Esophagus muscularis mucosa (tissue), 4 donors: ENCODE measurements around the gene PHF21A. TPM values are rescaled to one million over a fixed set of nuclear protein-coding genes. Genes with fewer than 3 reads are reported as not detected.

Experiments
- DNase-seq: peaks from one replicate; pipeline ENCODE4 v3.0.0-alpha.2; 2017; ENCODE audit errors: extremely low spot score
- H3K27ac ChIP-seq, 4 donors: fragments of 200-600 bp; sonication (generic); replicated peaks in 1 of 4; 1 replicate in 3 of 4; 2 replicates in 1 of 4; pipeline ENCODE4 v1.5.1; 2016 to 2019; ENCODE audit warnings: mild to moderate bottlenecking in 1 of 4
- H3K27me3 ChIP-seq, 4 donors: fragments of 200-600 bp; sonication (generic); one replicate each; pipeline versions ENCODE4 v1.5.1 to v1.6.0; 2016 to 2019
- H3K36me3 ChIP-seq, 4 donors: fragments of 200-600 bp; sonication (generic); one replicate each; pipeline ENCODE4 v1.5.1; 2016 to 2019
- H3K4me1 ChIP-seq, 4 donors: fragments of 200-600 bp; sonication (generic); one replicate each; pipeline ENCODE4 v1.5.1; 2016 to 2019
- H3K4me3 ChIP-seq, 4 donors: fragments of 200-600 bp; sonication (generic); 1 replicate in 2 of 4; 2 replicates in 2 of 4; pipeline ENCODE4 v1.5.1; 2016 to 2019; ENCODE audit warnings: mild to moderate bottlenecking in 4 of 4, moderate library complexity in 1 of 4
- H3K9me3 ChIP-seq, 4 donors: fragments of 200-600 bp; sonication (generic); 1 replicate in 3 of 4; 2 replicates in 1 of 4; pipeline ENCODE4 v1.5.1; 2016 to 2019
- CTCF ChIP-seq, 3 experiments: fragments of 200-600 bp in 2 of 3; fragments of 450-650 bp in 1 of 3; sonication (generic) in 2 of 3; IDR thresholded peaks; one replicate each; pipeline ENCODE4 v1.5.1; 2017 to 2019; ENCODE audit warnings: antibody characterized with exemption in 3 of 3, mild to moderate bottlenecking in 2 of 3, moderate library complexity in 1 of 3
- EP300 ChIP-seq: sonication (generic); formaldehyde crosslinking; IDR thresholded peaks from one replicate; pipeline ENCODE4 v1.6.1; 2017; ENCODE audit warnings: antibody characterized with exemption
- POLR2A ChIP-seq: fragments of 450-650 bp; IDR thresholded peaks from one replicate; pipeline ENCODE4 v1.6.1; 2017; ENCODE audit warnings: antibody characterized with exemption, moderate library complexity, mild to moderate bottlenecking, low read depth
- POLR2AphosphoS5 ChIP-seq, 2 donors: sonication (generic); formaldehyde crosslinking; IDR thresholded peaks; one replicate each; pipeline ENCODE4 v1.6.1; 2017; ENCODE audit warnings: antibody characterized with exemption in 2 of 2
- WGBS: methylation state at CpG from one replicate; pipeline ENCODE4 v1.1.5; 2018; 5-methylcytosine and 5-hydroxymethylcytosine counted together
- intact Hi-C: fragments of 100-400 bp; cut with DNase I; formaldehyde crosslinking; loops from one replicate; pipeline ENCODE4 v1.15.1; 2023
- total RNA-seq, 4 donors: library from RNA; depleted of rRNA; stranded (reverse); fragments of >200 nt; gene quantifications; one replicate each; pipeline versions ENCODE4 v1.1.0 to v1.2.1, GENCODE V29; 2016

The PHF21A gene
- total RNA-seq, 4 donors from 2014 or later = 31.8 to 47.8 (median 36.1) TPM

- no peak for TF ChIP-seq POLR2AphosphoS5 (IDR thresholded peaks at IDR 0.05)
- TF ChIP-seq CTCF (IDR thresholded peaks at IDR 0.05) = no peak
- TF ChIP-seq POLR2A = no peak
- no peak overlapping the region for H3K4me3 ChIP-seq
- peaks cover 0 to 7% (median 0%) of the 10 kb centered on the region in 4 donors for H3K4me1 ChIP-seq
- no peaks in the 10 kb centered on the region for H3K9me3 ChIP-seq
- H3K36me3 ChIP-seq = peaks cover 41 to 99% (median 84%) of the 10 kb centered on the region in 4 donors
- no peak overlapping the region for H3K27ac ChIP-seq
- intact Hi-C loops = no loop called here
- peak; percentile 5 for DNase-seq
- no peaks in the 10 kb centered on the region for H3K27me3 ChIP-seq
- 82% methylated on average over 3 of the region's 3 CpGs for WGBS
Observed at GRCh38 chr11:45948356-45948755, 172.9 kb downstream of the PHF21A start.

- DNase-seq = peak; percentile 10
- WGBS = 93% methylated on average over 1 of the region's 1 CpG
- TF ChIP-seq POLR2A = no peak
- no peak for TF ChIP-seq EP300
Observed at GRCh38 chr11:45947885-45948284, 173.4 kb downstream of the PHF21A start.

GRCh38 chr11:45945397-45945999, 175.8 kb downstream of the PHF21A start:
- Histone ChIP-seq H3K27ac (no peak overlapping the region), H3K4me3 (no peak overlapping the region), H3K9me3 (no peaks in the 10 kb centered on the region), H3K27me3 (no peaks in the 10 kb centered on the region), H3K36me3 (peaks cover 39 to 92% (median 79%) of the 10 kb centered on the region in 4 donors), H3K4me1 (peaks cover 0 to 7% (median 0%) of the 10 kb centered on the region in 4 donors)
- no peak for TF ChIP-seq POLR2A
- no peak for TF ChIP-seq POLR2AphosphoS5 (IDR thresholded peaks at IDR 0.05)
- TF ChIP-seq EP300 = no peak
- no peak for TF ChIP-seq CTCF (IDR thresholded peaks at IDR 0.05)
- DNase-seq = peak; percentile 70
- whole genome bisulfite sequencing = 62% methylated on average over 3 of the region's 3 CpGs
- intact Hi-C loops = no loop called here

More at GRCh38 chr11:45947885-45948284, 173.4 kb downstream of the PHF21A start:
- peaks cover 39 to 99% (median 82%) of the 10 kb centered on the region in 4 donors for H3K36me3 ChIP-seq
- H3K27me3 ChIP-seq = no peaks in the 10 kb centered on the region
- no peak overlapping the region for H3K27ac ChIP-seq
- H3K9me3 ChIP-seq = no peaks in the 10 kb centered on the region
- intact Hi-C loops = no loop called here
- peaks cover 0 to 7% (median 0%) of the 10 kb centered on the region in 4 donors for H3K4me1 ChIP-seq
- H3K4me3 ChIP-seq = no peak overlapping the region

GRCh38 chr11:45942381-45942780, 178.9 kb downstream of the PHF21A start:
- Histone ChIP-seq H3K27ac (no peak overlapping the region), H3K36me3 (peaks cover 34 to 76% (median 58%) of the 10 kb centered on the region in 4 donors), H3K4me3 (no peak overlapping the region), H3K4me1 (no peaks in the 10 kb centered on the region), H3K9me3 (no peaks in the 10 kb centered on the region), H3K27me3 (no peaks in the 10 kb centered on the region)
- DNase-seq = peak; percentile 10
- no peak for TF ChIP-seq POLR2AphosphoS5 (IDR thresholded peaks at IDR 0.05)
- TF ChIP-seq POLR2A = no peak
- no peak for TF ChIP-seq CTCF (IDR thresholded peaks at IDR 0.05)
- TF ChIP-seq EP300 = no peak
- WGBS = 96% methylated on average over 4 of the region's 4 CpGs
- intact Hi-C loops = no loop called here

- H3K9me3 ChIP-seq = no peaks in the 10 kb centered on the region
- no peak overlapping the region for H3K4me3 ChIP-seq
- H3K27me3 ChIP-seq = no peaks in the 10 kb centered on the region
- TF ChIP-seq CTCF (IDR thresholded peaks at IDR 0.05) = no peak
- WGBS = 90% methylated on average over 4 of the region's 4 CpGs
- peaks cover 31 to 77% (median 58%) of the 10 kb centered on the region in 4 donors for H3K36me3 ChIP-seq
- DNase-seq = no peak
- H3K4me1 ChIP-seq = no peaks in the 10 kb centered on the region
- H3K27ac ChIP-seq = no peak overlapping the region
- intact Hi-C loops = no loop called here
Observed at GRCh38 chr11:45941285-45941684, 180.0 kb downstream of the PHF21A start.
